GM23248 (cell line): ENCODE measurements around the gene CCDC88C. TPM values are rescaled to one million over a fixed set of nuclear protein-coding genes. Genes with fewer than 3 reads are reported as not detected.

ENCODE experiments used
- DNase-seq: peaks from one replicate; pipeline ENCODE4 v3.0.0-alpha.2; 2015
- H2AFZ ChIP-seq: fragments of 200-600 bp; sonication (generic); 2 replicates; pipeline ENCODE4 v1.6.1; 2016; ENCODE audit warnings: antibody characterized with exemption
- H3F3A ChIP-seq: fragments of 200-600 bp; sonication (generic); 2 replicates; pipeline ENCODE4 v1.6.1; 2016; ENCODE audit warnings: mild to moderate bottlenecking, antibody characterized with exemption, mixed run types; ENCODE audit not compliant: insufficient read depth
- H3K27ac ChIP-seq: fragments of 200-600 bp; sonication (generic); 2 replicates; pipeline ENCODE4 v1.5.1; 2016; ENCODE audit warnings: mild to moderate bottlenecking
- H3K27me3 ChIP-seq: fragments of 200-600 bp; sonication (generic); replicated peaks from 2 replicates; pipeline ENCODE4 v1.6.1; 2016; ENCODE audit warnings: mild to moderate bottlenecking; ENCODE audit not compliant: insufficient read depth
- H3K36me3 ChIP-seq: fragments of 200-600 bp; sonication (generic); 2 replicates; pipeline ENCODE4 v1.6.1; 2016; ENCODE audit warnings: low read depth, mild to moderate bottlenecking
- H3K4me1 ChIP-seq: fragments of 200-600 bp; sonication (generic); 2 replicates; pipeline ENCODE4 v1.6.1; 2016; ENCODE audit warnings: mild to moderate bottlenecking; ENCODE audit not compliant: insufficient read depth
- H3K4me2 ChIP-seq: fragments of 200-600 bp; sonication (generic); one replicate; pipeline ENCODE4 v1.6.1; 2016; ENCODE audit warnings: mild to moderate bottlenecking; ENCODE audit not compliant: unreplicated experiment
- H3K4me3 ChIP-seq: fragments of 200-600 bp; sonication (generic); 2 replicates; pipeline ENCODE4 v1.5.1; 2016; ENCODE audit warnings: mild to moderate bottlenecking
- H3K79me2 ChIP-seq: fragments of 200-600 bp; sonication (generic); 2 replicates; pipeline ENCODE4 v1.6.1; 2016; ENCODE audit warnings: mild to moderate bottlenecking; ENCODE audit not compliant: insufficient read depth
- H3K9ac ChIP-seq: fragments of 200-600 bp; sonication (generic); 2 replicates; pipeline ENCODE4 v1.6.1; 2016; ENCODE audit warnings: mild to moderate bottlenecking
- H3K9me2 ChIP-seq: fragments of 200-600 bp; sonication (generic); 2 replicates; pipeline ENCODE4 v1.6.1; 2016; ENCODE audit warnings: mixed run types, mild to moderate bottlenecking, moderate library complexity; ENCODE audit not compliant: insufficient read depth
- H3K9me3 ChIP-seq: fragments of 200-600 bp; sonication (generic); one replicate; pipeline ENCODE4 v1.6.1; 2017; ENCODE audit warnings: low read depth
- H4K20me1 ChIP-seq: fragments of 200-600 bp; sonication (generic); 2 replicates; pipeline ENCODE4 v1.6.0; 2016; ENCODE audit not compliant: insufficient read depth
- EZH2 ChIP-seq: fragments of 200-600 bp; sonication (generic); IDR thresholded peaks from 2 replicates; pipeline ENCODE4 v1.6.1; 2018; ENCODE audit warnings: antibody characterized with exemption, mild to moderate bottlenecking; ENCODE audit not compliant: insufficient read depth, poor library complexity, severe bottlenecking
- EZH2phosphoT487 ChIP-seq: fragments of 200-600 bp; sonication (generic); IDR thresholded peaks from 2 replicates; pipeline ENCODE4 v1.6.1; 2018; ENCODE audit warnings: antibody characterized with exemption, moderate library complexity, mild to moderate bottlenecking, low read depth; ENCODE audit not compliant: insufficient read depth
- WGBS, 2 experiments: methylation state at CpG; one replicate each; pipeline ENCODE4 v1.1.6; 2015 to 2017; ENCODE audit warnings: low lambda C conversion rate in 2 of 2, low coverage in 1 of 2; ENCODE audit errors: missing lambda C conversion rate in 2 of 2; 5-methylcytosine and 5-hydroxymethylcytosine counted together
- in situ Hi-C: fragments of 300-500 bp; cut with MboI; formaldehyde crosslinking; loops from 2 replicates; pipeline ENCODE4 v1.15.0; 2020
- polyA plus RNA-seq: library from polyadenylated mRNA; unstranded; fragments of >200 nt; fragmentation: Nextera tagmentation; extraction: Ambion mirVana; gene quantifications from 2 replicates; pipeline ENCODE4 v1.2.1, GENCODE V29; 2016
- total RNA-seq: library from RNA; depleted of rRNA; stranded (reverse); fragments of >200 nt; shearing (Covaris generic); gene quantifications from 2 replicates; pipeline ENCODE4 v1.2.3, GENCODE V29; 2014; rRNA removed

CCDC88C gene
- total RNA-seq (not detected in 2 replicates), polyA plus RNA-seq (0.06 TPM in 1 of 2 replicates, not detected in the other)

DNA sequence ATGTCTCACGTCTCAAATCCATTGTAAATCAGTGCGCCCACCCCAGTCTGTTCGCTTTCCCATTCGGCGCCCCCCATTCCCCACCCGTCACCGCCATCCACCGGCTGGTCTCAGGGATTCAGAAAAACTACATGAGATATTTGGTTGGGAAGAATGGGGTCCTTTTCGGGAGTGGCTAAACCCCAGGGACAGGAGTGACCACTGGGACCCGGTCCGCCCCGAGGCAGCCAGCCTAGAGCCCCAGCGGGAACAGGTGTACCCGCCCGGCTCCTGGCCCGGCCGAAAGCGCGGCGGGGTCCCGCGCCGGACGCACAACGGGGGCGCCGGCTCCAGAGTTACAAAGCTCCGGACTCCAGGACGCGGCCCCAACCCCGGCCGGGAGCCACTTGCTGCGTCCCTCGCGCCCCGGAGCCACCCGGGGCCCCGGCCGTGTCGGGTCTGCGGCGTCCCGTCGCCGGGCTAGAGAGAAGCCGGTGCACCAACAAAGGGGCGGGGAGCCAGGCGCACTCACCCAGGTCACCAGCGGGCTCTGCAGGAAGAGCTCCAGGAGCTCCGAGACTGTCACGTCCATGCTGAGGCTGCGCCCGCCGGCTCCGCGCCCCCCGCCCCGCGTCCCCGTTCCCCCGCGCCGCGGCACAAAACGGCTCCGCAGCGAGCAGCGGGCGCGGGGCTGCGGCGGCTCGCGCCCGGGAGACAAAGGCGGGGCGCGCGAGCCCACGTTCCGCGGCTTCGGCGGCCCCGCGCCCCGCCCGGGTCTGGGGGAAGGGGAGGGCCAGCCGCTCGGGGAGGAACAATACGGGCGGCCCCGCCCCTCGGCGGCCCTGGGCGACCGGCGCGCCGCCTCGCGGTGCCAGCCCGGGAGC lies at the start of gene CCDC88C:
Gene CCDC88C (minus strand): TSS at position 701 of the 863 bp plus-strand sequence. CDS start 130 bp downstream, at position 571.
- Histone ChIP-seq H3K9ac (no peak within 1 kb of the TSS), H4K20me1 (no peaks in the 10 kb centered on the region), H3K36me3 (no peaks in the 10 kb centered on the region), H3K4me1 (no peaks in the 10 kb centered on the region), H3K27me3 (peaks cover 38% of the 10 kb centered on the region), H2AFZ (peak within 1 kb of the TSS; percentile 78), H3K9me3 (no peaks in the 10 kb centered on the region), H3K27ac (no peak within 1 kb of the TSS), H3K4me3 (peak within 1 kb of the TSS; percentile 63), H3K79me2 (no peaks in the 10 kb centered on the region), H3F3A (0 out of 2 replicates have a peak, but pooled peaks cover 6% of the 10 kb centered on the region), H3K4me2 (peak within 1 kb of the TSS; percentile 78), H3K9me2 (no peaks in the 10 kb centered on the region)
- 9 to 10% methylated on average over 47 to 61 of the region's 103 CpGs for WGBS, 2 experiments
- TF ChIP-seq EZH2, result peak; percentile 75
- no peak for TF ChIP-seq EZH2phosphoT487
- in situ Hi-C loops, result no loop called here
- DNase-seq, result peak; percentile 34

DNA sequence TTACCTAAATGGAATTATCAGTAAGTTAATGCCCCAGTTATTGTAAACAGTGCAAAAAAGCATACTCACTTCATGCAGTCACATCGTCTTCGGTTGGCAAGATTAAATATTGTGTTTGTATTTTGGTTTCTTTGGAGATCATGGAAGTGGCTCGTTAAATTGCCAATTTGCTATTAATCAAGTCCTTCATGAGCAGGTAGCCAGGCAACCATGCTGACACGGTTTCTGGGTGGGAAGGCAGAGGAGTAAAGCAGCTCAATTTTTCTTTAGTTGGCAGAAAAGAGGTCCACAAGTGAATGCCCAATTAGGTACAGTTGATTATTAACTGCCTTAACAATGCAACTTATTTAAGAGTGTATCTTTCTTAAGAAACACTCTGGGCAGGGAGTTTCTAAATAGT lies 48.6 kb upstream of the CCDC88C start:
- Histone ChIP-seq H3K4me2 (no peak overlapping the region), H3K27me3 (no peaks in the 10 kb centered on the region), H3K9me3 (no peaks in the 10 kb centered on the region), H3K36me3 (peaks cover 91% of the 10 kb centered on the region), H3K4me3 (no peak overlapping the region), H3K27ac (no peak overlapping the region), H3F3A (peaks cover 19% of the 10 kb centered on the region; the same call in 1 of the 2 replicates), H4K20me1 (no peaks in the 10 kb centered on the region), H3K9ac (no peak overlapping the region), H2AFZ (no peak overlapping the region), H3K4me1 (no peaks in the 10 kb centered on the region), H3K79me2 (peaks cover 47% of the 10 kb centered on the region), H3K9me2 (no peaks in the 10 kb centered on the region)
- no peak for TF ChIP-seq EZH2
- no peak for TF ChIP-seq EZH2phosphoT487
- in situ Hi-C loops, result no loop called here
- WGBS, 2 experiments, result 24 to 31% methylated on average over 4 of the region's 4 CpGs
- no peak for DNase-seq

DNA sequence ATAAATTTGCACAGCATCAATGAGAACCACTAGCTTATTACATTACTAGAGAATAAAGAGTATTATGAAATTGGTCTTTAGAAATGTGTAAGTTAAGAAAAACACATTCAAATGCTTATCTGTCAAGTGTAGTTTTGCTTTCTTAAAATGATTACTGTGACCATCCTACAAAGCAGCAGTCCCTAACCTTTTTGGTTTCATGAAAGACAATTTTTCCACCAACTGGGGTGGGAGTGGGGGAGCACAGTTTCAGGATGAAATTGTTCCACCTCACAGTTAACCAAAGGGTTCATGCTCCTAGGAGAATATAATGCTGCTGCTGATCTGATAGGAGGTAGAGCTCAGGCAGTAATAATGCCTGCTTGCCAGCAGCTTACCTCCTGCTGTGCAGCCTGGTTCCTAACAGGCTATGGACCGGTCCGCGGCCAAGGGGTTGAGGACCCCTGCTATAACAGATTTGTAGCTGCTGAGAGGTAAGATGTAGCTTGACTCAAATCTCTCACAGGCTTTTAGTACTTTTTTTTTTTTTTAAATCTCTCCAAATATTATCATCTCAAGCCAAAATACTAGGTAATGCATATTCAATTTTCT lies 47.1 kb upstream of the CCDC88C start:
- Histone ChIP-seq H3K4me3 (no peak overlapping the region), H3K27ac (no peak overlapping the region), H3F3A (peaks cover 8% of the 10 kb centered on the region; the same call in 1 of the 2 replicates), H3K27me3 (no peaks in the 10 kb centered on the region), H3K9me2 (no peaks in the 10 kb centered on the region), H3K9me3 (no peaks in the 10 kb centered on the region), H3K4me1 (no peaks in the 10 kb centered on the region), H4K20me1 (no peaks in the 10 kb centered on the region), H3K4me2 (no peak overlapping the region), H2AFZ (no peak overlapping the region), H3K79me2 (peaks cover 47% of the 10 kb centered on the region), H3K9ac (no peak overlapping the region), H3K36me3 (peaks cover 88% of the 10 kb centered on the region)
- WGBS, 2 experiments, result 95 to 100% methylated on average over 3 of the region's 3 CpGs
- no peak for DNase-seq
- in situ Hi-C loops, result no loop called here
- TF ChIP-seq EZH2 (no peak), EZH2phosphoT487 (no peak)

- Histone ChIP-seq H2AFZ (no peak overlapping the region), H3K4me3 (no peak overlapping the region), H3F3A (peaks cover 28% of the 10 kb centered on the region), H3K36me3 (peaks cover 79% of the 10 kb centered on the region), H3K9me3 (no peaks in the 10 kb centered on the region), H3K79me2 (peaks cover 3% of the 10 kb centered on the region; the same call in 1 of the 2 replicates), H3K27ac (no peak overlapping the region), H4K20me1 (no peaks in the 10 kb centered on the region), H3K27me3 (no peaks in the 10 kb centered on the region), H3K9me2 (no peaks in the 10 kb centered on the region), H3K4me2 (no peak overlapping the region), H3K9ac (no peak overlapping the region), H3K4me1 (no peaks in the 10 kb centered on the region)
- 82 to 83% methylated on average over 5 of the region's 5 CpGs for WGBS, 2 experiments
- DNase-seq, result no peak
- in situ Hi-C loops, result no loop called here
- no peak for TF ChIP-seq EZH2phosphoT487
- no peak for TF ChIP-seq EZH2
These were observed 41.0 kb upstream of the CCDC88C start for GRCh38 chr14:91458612-91459011.
